GM23248 (cell line): ENCODE measurements around the gene KRT3. TPM values are rescaled to one million over a fixed set of nuclear protein-coding genes. Genes with fewer than 3 reads are reported as not detected.

Experiments
- DNase-seq: peaks from one replicate; pipeline ENCODE4 v3.0.0-alpha.2; 2015
- H2AFZ ChIP-seq: fragments of 200-600 bp; sonication (generic); 2 replicates; pipeline ENCODE4 v1.6.1; 2016; ENCODE audit warnings: antibody characterized with exemption
- H3F3A ChIP-seq: fragments of 200-600 bp; sonication (generic); 2 replicates; pipeline ENCODE4 v1.6.1; 2016; ENCODE audit warnings: mild to moderate bottlenecking, antibody characterized with exemption, mixed run types; ENCODE audit not compliant: insufficient read depth
- H3K27ac ChIP-seq: fragments of 200-600 bp; sonication (generic); 2 replicates; pipeline ENCODE4 v1.5.1; 2016; ENCODE audit warnings: mild to moderate bottlenecking
- H3K27me3 ChIP-seq: fragments of 200-600 bp; sonication (generic); replicated peaks from 2 replicates; pipeline ENCODE4 v1.6.1; 2016; ENCODE audit warnings: mild to moderate bottlenecking; ENCODE audit not compliant: insufficient read depth
- H3K36me3 ChIP-seq: fragments of 200-600 bp; sonication (generic); 2 replicates; pipeline ENCODE4 v1.6.1; 2016; ENCODE audit warnings: low read depth, mild to moderate bottlenecking
- H3K4me1 ChIP-seq: fragments of 200-600 bp; sonication (generic); 2 replicates; pipeline ENCODE4 v1.6.1; 2016; ENCODE audit warnings: mild to moderate bottlenecking; ENCODE audit not compliant: insufficient read depth
- H3K4me2 ChIP-seq: fragments of 200-600 bp; sonication (generic); one replicate; pipeline ENCODE4 v1.6.1; 2016; ENCODE audit warnings: mild to moderate bottlenecking; ENCODE audit not compliant: unreplicated experiment
- H3K4me3 ChIP-seq: fragments of 200-600 bp; sonication (generic); 2 replicates; pipeline ENCODE4 v1.5.1; 2016; ENCODE audit warnings: mild to moderate bottlenecking
- H3K79me2 ChIP-seq: fragments of 200-600 bp; sonication (generic); 2 replicates; pipeline ENCODE4 v1.6.1; 2016; ENCODE audit warnings: mild to moderate bottlenecking; ENCODE audit not compliant: insufficient read depth
- H3K9ac ChIP-seq: fragments of 200-600 bp; sonication (generic); 2 replicates; pipeline ENCODE4 v1.6.1; 2016; ENCODE audit warnings: mild to moderate bottlenecking
- H3K9me2 ChIP-seq: fragments of 200-600 bp; sonication (generic); 2 replicates; pipeline ENCODE4 v1.6.1; 2016; ENCODE audit warnings: mixed run types, mild to moderate bottlenecking, moderate library complexity; ENCODE audit not compliant: insufficient read depth
- H3K9me3 ChIP-seq: fragments of 200-600 bp; sonication (generic); one replicate; pipeline ENCODE4 v1.6.1; 2017; ENCODE audit warnings: low read depth
- H4K20me1 ChIP-seq: fragments of 200-600 bp; sonication (generic); 2 replicates; pipeline ENCODE4 v1.6.0; 2016; ENCODE audit not compliant: insufficient read depth
- EZH2 ChIP-seq: fragments of 200-600 bp; sonication (generic); IDR thresholded peaks from 2 replicates; pipeline ENCODE4 v1.6.1; 2018; ENCODE audit warnings: antibody characterized with exemption, mild to moderate bottlenecking; ENCODE audit not compliant: insufficient read depth, poor library complexity, severe bottlenecking
- EZH2phosphoT487 ChIP-seq: fragments of 200-600 bp; sonication (generic); IDR thresholded peaks from 2 replicates; pipeline ENCODE4 v1.6.1; 2018; ENCODE audit warnings: antibody characterized with exemption, moderate library complexity, mild to moderate bottlenecking, low read depth; ENCODE audit not compliant: insufficient read depth
- WGBS, 2 experiments: methylation state at CpG; one replicate each; pipeline ENCODE4 v1.1.6; 2015 to 2017; ENCODE audit warnings: low lambda C conversion rate in 2 of 2, low coverage in 1 of 2; ENCODE audit errors: missing lambda C conversion rate in 2 of 2; 5-methylcytosine and 5-hydroxymethylcytosine counted together
- in situ Hi-C: fragments of 300-500 bp; cut with MboI; formaldehyde crosslinking; loops from 2 replicates; pipeline ENCODE4 v1.15.0; 2020
- polyA plus RNA-seq: library from polyadenylated mRNA; unstranded; fragments of >200 nt; fragmentation: Nextera tagmentation; extraction: Ambion mirVana; gene quantifications from 2 replicates; pipeline ENCODE4 v1.2.1, GENCODE V29; 2016
- total RNA-seq: library from RNA; depleted of rRNA; stranded (reverse); fragments of >200 nt; shearing (Covaris generic); gene quantifications from 2 replicates; pipeline ENCODE4 v1.2.3, GENCODE V29; 2014

Gene KRT3
- total and polyA plus RNA-seq, 2 experiments from 2014 or later: not detected

- no peaks in the 10 kb centered on the region for H3K9me2 ChIP-seq
- H3K4me3 ChIP-seq: no peak overlapping the region
- H3K36me3 ChIP-seq: no peaks in the 10 kb centered on the region
- no peak overlapping the region for H2AFZ ChIP-seq
- H3K9me3 ChIP-seq: no peaks in the 10 kb centered on the region
- no peaks in the 10 kb centered on the region for H4K20me1 ChIP-seq
- H3K27me3 ChIP-seq: peaks cover 67% of the 10 kb centered on the region
- H3K27ac ChIP-seq: no peak overlapping the region
- no peaks in the 10 kb centered on the region for H3K4me1 ChIP-seq
- no peaks in the 10 kb centered on the region for H3K79me2 ChIP-seq
- TF ChIP-seq EZH2 (no peak), EZH2phosphoT487 (no peak)
- DNase-seq: no peak
- 19 to 28% methylated on average over 4 of the region's 4 CpGs for WGBS, 2 experiments
- H3F3A ChIP-seq: no peaks in the 10 kb centered on the region
- in situ Hi-C loops: no loop called here
- H3K4me2 ChIP-seq: no peak overlapping the region
- no peak overlapping the region for H3K9ac ChIP-seq
These were observed 14.4 kb downstream of the KRT3 start for GRCh38 chr12:52781399-52782082.

DNA sequence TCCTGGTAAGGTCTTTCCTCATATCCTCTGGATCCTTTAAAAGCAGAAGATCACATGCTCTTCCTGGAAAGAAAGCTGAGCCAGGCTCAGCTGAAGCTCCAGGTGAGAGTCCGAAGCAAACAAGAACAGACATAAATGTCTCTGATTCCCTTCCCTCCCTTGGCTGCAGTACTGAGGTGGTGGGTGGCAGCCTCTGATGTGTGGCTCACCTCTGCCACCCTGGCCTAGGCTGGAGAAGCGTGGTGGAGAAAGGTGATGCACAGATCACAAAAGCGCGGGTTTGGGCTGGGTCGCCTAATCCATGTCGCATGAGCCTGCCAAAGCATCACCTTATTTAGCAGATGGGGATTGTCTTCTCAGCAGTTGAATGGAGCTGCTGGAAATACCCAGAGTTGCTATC is 16.0 kb downstream of the KRT3 start:
- no peaks in the 10 kb centered on the region for H4K20me1 ChIP-seq
- H3K27me3 ChIP-seq: peaks cover 71% of the 10 kb centered on the region
- 80 to 86% methylated on average over 6 of the region's 6 CpGs for WGBS, 2 experiments
- no peak for DNase-seq
- no peaks in the 10 kb centered on the region for H3F3A ChIP-seq
- no peak overlapping the region for H2AFZ ChIP-seq
- H3K79me2 ChIP-seq: no peaks in the 10 kb centered on the region
- in situ Hi-C loops: no loop called here
- no peak overlapping the region for H3K27ac ChIP-seq
- H3K4me2 ChIP-seq: no peak overlapping the region
- H3K9me2 ChIP-seq: no peaks in the 10 kb centered on the region
- no peak overlapping the region for H3K4me3 ChIP-seq
- no peak for TF ChIP-seq EZH2phosphoT487
- no peak for TF ChIP-seq EZH2
- H3K9ac ChIP-seq: no peak overlapping the region
- H3K9me3 ChIP-seq: no peaks in the 10 kb centered on the region
- H3K36me3 ChIP-seq: no peaks in the 10 kb centered on the region
- H3K4me1 ChIP-seq: no peaks in the 10 kb centered on the region

GRCh38 chr12:52778833-52779232 is 17.1 kb downstream of the KRT3 start:
- H3K27me3 ChIP-seq: peaks cover 72% of the 10 kb centered on the region
- in situ Hi-C loops: no loop called here
- TF ChIP-seq EZH2phosphoT487 (no peak), EZH2 (no peak)
- no peaks in the 10 kb centered on the region for H3K36me3 ChIP-seq
- no peak overlapping the region for H3K27ac ChIP-seq
- H3K4me2 ChIP-seq: no peak overlapping the region
- no peak for DNase-seq
- no peak overlapping the region for H2AFZ ChIP-seq
- no peaks in the 10 kb centered on the region for H3K79me2 ChIP-seq
- H4K20me1 ChIP-seq: no peaks in the 10 kb centered on the region
- H3K9me3 ChIP-seq: no peaks in the 10 kb centered on the region
- 44 to 49% methylated on average over 2 of the region's 2 CpGs for WGBS, 2 experiments
- no peaks in the 10 kb centered on the region for H3K9me2 ChIP-seq
- no peaks in the 10 kb centered on the region for H3K4me1 ChIP-seq
- no peak overlapping the region for H3K4me3 ChIP-seq
- H3F3A ChIP-seq: no peaks in the 10 kb centered on the region
- no peak overlapping the region for H3K9ac ChIP-seq

GRCh38 chr12:52777566-52777965 is 18.4 kb downstream of the KRT3 start:
- Histone ChIP-seq H3K79me2 (no peaks in the 10 kb centered on the region), H4K20me1 (no peaks in the 10 kb centered on the region), H3K36me3 (no peaks in the 10 kb centered on the region), H3K9me2 (no peaks in the 10 kb centered on the region), H3K9me3 (no peaks in the 10 kb centered on the region), H3F3A (no peaks in the 10 kb centered on the region), H3K27ac (no peak overlapping the region), H2AFZ (no peak overlapping the region), H3K9ac (no peak overlapping the region), H3K27me3 (peaks cover 79% of the 10 kb centered on the region), H3K4me2 (no peak overlapping the region), H3K4me1 (no peaks in the 10 kb centered on the region), H3K4me3 (no peak overlapping the region)
- in situ Hi-C loops: no loop called here
- TF ChIP-seq EZH2: no peak
- TF ChIP-seq EZH2phosphoT487: no peak
- DNase-seq: no peak
- WGBS, 2 experiments: 46 to 56% methylated on average over 4 of the region's 4 CpGs
